WERI-Rb-1 (cell line): Measurements from ENCODE around the gene ETFBKMT.

ENCODE experiments used
- DNase-seq: peaks from one replicate; pipeline ENCODE4 v3.0.0-alpha.2; 2020
- H3K27ac ChIP-seq: fragments of 250-450 bp; sonication (Bioruptor Pico); 2 replicates; pipeline ENCODE4 v1.5.1; 2020; ENCODE audit warnings: mild to moderate bottlenecking, moderate library complexity
- H3K27me3 ChIP-seq: fragments of 250-450 bp; sonication (Bioruptor Pico); 2 replicates; pipeline ENCODE4 v1.5.1; 2021; ENCODE audit warnings: mild to moderate bottlenecking, low read depth, moderate library complexity; ENCODE audit not compliant: insufficient read depth, severe bottlenecking
- H3K36me3 ChIP-seq: fragments of 250-450 bp; sonication (Bioruptor Pico); 2 replicates; pipeline ENCODE4 v1.5.1; 2020; ENCODE audit warnings: mild to moderate bottlenecking, moderate library complexity
- H3K4me3 ChIP-seq: 2 replicates; pipeline ENCODE4 v1.5.1; 2011; ENCODE audit warnings: low read depth, mild to moderate bottlenecking, control low read depth, low read length
- H3K9me3 ChIP-seq: fragments of 250-450 bp; sonication (Bioruptor Pico); 2 replicates; pipeline ENCODE4 v1.5.1; 2021; ENCODE audit warnings: mild to moderate bottlenecking, moderate library complexity; ENCODE audit not compliant: severe bottlenecking
- TF ChIP-seq, protein P1 (sequence below): IDR thresholded peaks from 2 replicates; pipeline ENCODE4 v1.5.1; 2011; ENCODE audit warnings: low read depth, mild to moderate bottlenecking, control low read depth, inconsistent platforms, low read length

The ETFBKMT gene

DNA sequence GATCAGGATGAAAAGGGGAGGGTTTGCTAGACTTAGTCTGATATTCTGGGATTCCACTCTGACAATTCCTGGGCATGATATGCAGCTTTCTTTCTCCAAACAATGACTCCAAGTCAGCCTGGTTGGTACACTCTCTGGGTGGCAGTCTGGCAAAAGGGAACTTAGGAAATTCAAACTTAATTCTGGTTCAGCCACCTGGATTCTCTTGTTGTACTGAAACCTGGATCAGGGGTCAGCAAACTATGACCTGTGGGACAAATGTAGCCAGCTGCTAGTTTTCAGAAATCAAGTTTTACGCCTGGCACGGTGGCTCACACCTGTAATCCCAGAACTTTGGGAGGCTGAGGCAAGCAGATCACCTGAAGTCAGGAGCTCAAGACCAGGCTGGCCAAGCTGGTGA, 63.1 kb downstream of the ETFBKMT start:
- Histone ChIP-seq H3K9me3 (no peaks in the 10 kb centered on the region), H3K36me3 (no peaks in the 10 kb centered on the region; the same call in 1 of the 2 replicates), H3K4me3 (no peak overlapping the region), H3K27ac (no peak overlapping the region), H3K27me3 (no peaks in the 10 kb centered on the region)
- TF ChIP-seq, protein P1, sequence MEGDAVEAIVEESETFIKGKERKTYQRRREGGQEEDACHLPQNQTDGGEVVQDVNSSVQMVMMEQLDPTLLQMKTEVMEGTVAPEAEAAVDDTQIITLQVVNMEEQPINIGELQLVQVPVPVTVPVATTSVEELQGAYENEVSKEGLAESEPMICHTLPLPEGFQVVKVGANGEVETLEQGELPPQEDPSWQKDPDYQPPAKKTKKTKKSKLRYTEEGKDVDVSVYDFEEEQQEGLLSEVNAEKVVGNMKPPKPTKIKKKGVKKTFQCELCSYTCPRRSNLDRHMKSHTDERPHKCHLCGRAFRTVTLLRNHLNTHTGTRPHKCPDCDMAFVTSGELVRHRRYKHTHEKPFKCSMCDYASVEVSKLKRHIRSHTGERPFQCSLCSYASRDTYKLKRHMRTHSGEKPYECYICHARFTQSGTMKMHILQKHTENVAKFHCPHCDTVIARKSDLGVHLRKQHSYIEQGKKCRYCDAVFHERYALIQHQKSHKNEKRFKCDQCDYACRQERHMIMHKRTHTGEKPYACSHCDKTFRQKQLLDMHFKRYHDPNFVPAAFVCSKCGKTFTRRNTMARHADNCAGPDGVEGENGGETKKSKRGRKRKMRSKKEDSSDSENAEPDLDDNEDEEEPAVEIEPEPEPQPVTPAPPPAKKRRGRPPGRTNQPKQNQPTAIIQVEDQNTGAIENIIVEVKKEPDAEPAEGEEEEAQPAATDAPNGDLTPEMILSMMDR: no peak
- no peak for DNase-seq
